HepG2 (cell line): ENCODE results near the gene BCKDHA. TPM values are rescaled to one million over a fixed set of nuclear protein-coding genes. Genes with fewer than 3 reads are reported as not detected.

Experiments used
- ATAD3A ChIP-seq: sonication (generic); formaldehyde crosslinking; IDR thresholded peaks from 2 replicates; pipeline ENCODE4 v1.4.0; 2020; ENCODE audit warnings: missing genetic modification reagents
- ATF6 ChIP-seq: sonication (generic); formaldehyde crosslinking; conservative IDR thresholded peaks from 2 replicates; pipeline ENCODE4 v1.4.0; 2020; ENCODE audit warnings: missing genetic modification reagents
- BHLHE40 ChIP-seq: IDR thresholded peaks from 2 replicates; pipeline ENCODE4 v1.6.1; 2011; ENCODE audit warnings: low read length, improper control_type of control experiment
- ELF1 ChIP-seq: sonication (generic); formaldehyde crosslinking; IDR thresholded peaks from 2 replicates; pipeline ENCODE4 v1.4.0; 2020; ENCODE audit warnings: missing genetic modification reagents
- HNF4A ChIP-seq: sonication (generic); formaldehyde crosslinking; IDR thresholded peaks from 2 replicates; pipeline ENCODE4 v1.4.0; 2020; ENCODE audit warnings: missing genetic modification reagents
- ISX ChIP-seq: sonication (generic); formaldehyde crosslinking; conservative IDR thresholded peaks from 2 replicates; pipeline ENCODE4 v1.5.0; 2020; ENCODE audit warnings: missing genetic modification reagents
- KDM4B ChIP-seq: sonication (generic); formaldehyde crosslinking; IDR thresholded peaks from 2 replicates; pipeline ENCODE4 v1.4.0; 2020; ENCODE audit warnings: missing genetic modification reagents
- MLX ChIP-seq: IDR thresholded peaks from 2 replicates; pipeline ENCODE4 v1.6.1; 2016
- MXI1 ChIP-seq: IDR thresholded peaks from 3 replicates; pipeline ENCODE4 v1.6.1; 2012; ENCODE audit warnings: low read depth, low read length, inconsistent platforms, borderline replicate concordance
- MYPOP ChIP-seq: sonication (generic); formaldehyde crosslinking; IDR thresholded peaks from 2 replicates; pipeline ENCODE4 v1.8.1; 2023; ENCODE audit warnings: mild to moderate bottlenecking, moderate library complexity, missing genetic modification reagents
- RFX5 ChIP-seq: IDR thresholded peaks from 2 replicates; pipeline ENCODE4 v1.6.1; 2011; ENCODE audit warnings: low read depth, low read length, improper control_type of control experiment
- SMYD3 ChIP-seq: sonication (generic); formaldehyde crosslinking; IDR thresholded peaks from 2 replicates; pipeline ENCODE4 v1.8.1; 2023; ENCODE audit warnings: mild to moderate bottlenecking, missing genetic modification reagents
- SSRP1 ChIP-seq: IDR thresholded peaks from 2 replicates; pipeline ENCODE4 v1.6.1; 2016; ENCODE audit warnings: control low read depth
- TAF1 ChIP-seq: sonication (generic); formaldehyde crosslinking; IDR thresholded peaks from 2 replicates; pipeline ENCODE4 v1.4.0; 2020; ENCODE audit warnings: missing genetic modification reagents
- THAP8 ChIP-seq: sonication (generic); formaldehyde crosslinking; IDR thresholded peaks from 2 replicates; pipeline ENCODE4 v1.5.1; 2020; ENCODE audit warnings: missing genetic modification reagents, mild to moderate bottlenecking, borderline replicate concordance
- TOE1 ChIP-seq: sonication (generic); formaldehyde crosslinking; IDR thresholded peaks from 2 replicates; pipeline ENCODE4 v1.4.0; 2020; ENCODE audit warnings: mild to moderate bottlenecking, missing genetic modification reagents
- YY1 ChIP-seq: IDR thresholded peaks from 2 replicates; pipeline ENCODE4 v1.6.1; 2011; ENCODE audit warnings: low read length, low read depth, moderate library complexity, mild to moderate bottlenecking; ENCODE audit not compliant: insufficient read depth, insufficient replicate concordance
- ZBTB43 ChIP-seq: sonication (generic); formaldehyde crosslinking; conservative IDR thresholded peaks from 2 replicates; pipeline ENCODE4 v1.4.0; 2020; ENCODE audit warnings: missing genetic modification reagents
- ZNF235 ChIP-seq: sonication (generic); formaldehyde crosslinking; IDR thresholded peaks from 2 replicates; pipeline ENCODE4 v1.8.1; 2023; ENCODE audit warnings: mild to moderate bottlenecking, missing genetic modification reagents, borderline replicate concordance
- ZNF441 ChIP-seq: sonication (generic); formaldehyde crosslinking; IDR thresholded peaks from 2 replicates; pipeline ENCODE4 v1.7.0; 2021; ENCODE audit warnings: missing genetic modification reagents, borderline replicate concordance
- ZNF572 ChIP-seq: sonication (generic); formaldehyde crosslinking; IDR thresholded peaks from 2 replicates; pipeline ENCODE4 v1.5.1; 2020; ENCODE audit warnings: mild to moderate bottlenecking, missing genetic modification reagents
- ZNF629 ChIP-seq: sonication (generic); formaldehyde crosslinking; conservative IDR thresholded peaks from 2 replicates; pipeline ENCODE4 v1.5.0; 2020; ENCODE audit warnings: missing genetic modification reagents
- ZNF850 ChIP-seq: sonication (generic); formaldehyde crosslinking; conservative IDR thresholded peaks from 2 replicates; pipeline ENCODE4 v1.9.0; 2021; ENCODE audit warnings: mild to moderate bottlenecking, missing genetic modification reagents
- polyA plus RNA-seq, 8 experiments: library from polyadenylated mRNA; depleted of rRNA in 3 of 8; stranded (reverse) in 7 of 8; unstranded in 1 of 8; fragments of >200 nt; fragmentation: Illumina TruSeq in 4 of 8; extraction: Trizol in 4 of 8; gene quantifications; 2 replicates each; pipeline versions ENCODE4 v1.2.1 to v1.2.3, GENCODE V29; 2011 to 2016; ENCODE audit warnings: low read depth in 4 of 8, missing spikeins in 1 of 8, mixed read lengths in 1 of 8; ENCODE audit not compliant: insufficient read depth in 1 of 8
- total RNA-seq, 5 experiments: library from RNA; depleted of rRNA; stranded (reverse); fragments of >200 nt; fragmentation: Illumina TruSeq; extraction: Trizol; gene quantifications; 2 replicates each; pipeline ENCODE4 v1.2.3, GENCODE V29; 2016; ENCODE audit warnings: low read depth in 1 of 5

The BCKDHA gene
- total and polyA plus RNA-seq, 2 of the 13 experiments (the other 11 are each of a cell fraction or from before 2014, with no cell fraction given), result 11.8 to 31.5 TPM

GRCh38 chr19:41397086-41398049 is at the start of gene BCKDHA, which contains the start of gene EXOSC5 (continued):
- TF ChIP-seq ATF6 (no peak; the same call in 1 of the 2 replicates), ISX (CRISPR knock-in tag) (peak; percentile 55; the same call in 1 of the 2 replicates), MXI1 (peak; percentile 100), YY1 (peak; percentile 94), ZNF850 (CRISPR knock-in tag) (no peak), HNF4A (CRISPR knock-in tag) (peak; percentile 13; the same call in 1 of the 2 replicates), ZNF629 (CRISPR knock-in tag) (no peak), BHLHE40 (peak; percentile 91), ZNF441 (CRISPR knock-in tag) (no peak), THAP8 (CRISPR knock-in tag) (no peak), TAF1 (CRISPR knock-in tag) (peak; percentile 71), MYPOP (CRISPR knock-in tag) (peak; percentile 77), ZNF572 (CRISPR knock-in tag) (no peak), ZNF235 (CRISPR knock-in tag) (no peak), MLX (0 out of 2 replicates have a peak, but pooled peaks have one; percentile 46), ZBTB43 (peak; percentile 62), TOE1 (CRISPR knock-in tag) (peak; percentile 72; the same call in 1 of the 2 replicates), ATAD3A (CRISPR knock-in tag) (no peak), KDM4B (CRISPR knock-in tag) (no peak; the same call in none of the 2 replicates), SSRP1 (no peak), SMYD3 (CRISPR knock-in tag) (no peak), RFX5 (peak; percentile 24; the same call in 1 of the 2 replicates), ELF1 (CRISPR knock-in tag) (peak; percentile 93)
